Liver (tissue), 3 donors: ENCODE results near the gene GNG12.

Source experiments
- ATF3 ChIP-seq: IDR thresholded peaks from 2 replicates; pipeline ENCODE4 v1.6.1; 2016; ENCODE audit warnings: antibody characterized with exemption
- FOXA1 ChIP-seq: IDR thresholded peaks from 2 replicates; pipeline ENCODE4 v1.6.1; 2016; ENCODE audit warnings: antibody characterized with exemption
- HNF4G ChIP-seq: IDR thresholded peaks from 2 replicates; pipeline ENCODE4 v1.6.1; 2016; ENCODE audit warnings: antibody characterized with exemption
- TAF1 ChIP-seq: conservative IDR thresholded peaks from 2 replicates; pipeline ENCODE4 v1.6.1; 2016; ENCODE audit warnings: antibody characterized with exemption, mild to moderate bottlenecking
- TF ChIP-seq, protein P1 (sequence below): fragments of 150-350 bp; IDR thresholded peaks from 2 replicates; pipeline ENCODE4 v1.5.1; 2017; ENCODE audit warnings: improper control_type of control experiment, low read depth, low read length; ENCODE audit not compliant: missing input control
- donor health status: healthy.
- donor health status: healthy.

DNA sequence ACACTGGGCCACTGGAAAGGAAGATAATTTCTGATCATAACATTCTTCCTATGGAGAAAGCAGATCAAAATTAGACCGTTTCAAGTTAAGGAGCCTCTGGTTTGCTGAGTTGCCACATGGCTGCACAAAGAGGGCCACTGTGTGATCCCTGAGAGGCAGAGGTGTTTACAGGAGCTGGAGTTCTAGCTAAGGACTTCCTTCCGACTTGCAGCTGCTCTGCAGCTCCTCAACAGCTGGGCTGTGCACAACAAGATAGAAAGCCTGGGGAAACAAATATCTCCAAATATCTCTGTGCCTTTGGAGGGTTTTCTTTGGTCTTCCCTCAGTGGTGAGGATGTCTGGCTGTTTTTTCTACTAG is 121.4 kb downstream of the GNG12 start:
- TF ChIP-seq HNF4G (no peak), TAF1 (no peak), FOXA1 (no peak), ATF3 (no peak)
- TF ChIP-seq, protein P1, sequence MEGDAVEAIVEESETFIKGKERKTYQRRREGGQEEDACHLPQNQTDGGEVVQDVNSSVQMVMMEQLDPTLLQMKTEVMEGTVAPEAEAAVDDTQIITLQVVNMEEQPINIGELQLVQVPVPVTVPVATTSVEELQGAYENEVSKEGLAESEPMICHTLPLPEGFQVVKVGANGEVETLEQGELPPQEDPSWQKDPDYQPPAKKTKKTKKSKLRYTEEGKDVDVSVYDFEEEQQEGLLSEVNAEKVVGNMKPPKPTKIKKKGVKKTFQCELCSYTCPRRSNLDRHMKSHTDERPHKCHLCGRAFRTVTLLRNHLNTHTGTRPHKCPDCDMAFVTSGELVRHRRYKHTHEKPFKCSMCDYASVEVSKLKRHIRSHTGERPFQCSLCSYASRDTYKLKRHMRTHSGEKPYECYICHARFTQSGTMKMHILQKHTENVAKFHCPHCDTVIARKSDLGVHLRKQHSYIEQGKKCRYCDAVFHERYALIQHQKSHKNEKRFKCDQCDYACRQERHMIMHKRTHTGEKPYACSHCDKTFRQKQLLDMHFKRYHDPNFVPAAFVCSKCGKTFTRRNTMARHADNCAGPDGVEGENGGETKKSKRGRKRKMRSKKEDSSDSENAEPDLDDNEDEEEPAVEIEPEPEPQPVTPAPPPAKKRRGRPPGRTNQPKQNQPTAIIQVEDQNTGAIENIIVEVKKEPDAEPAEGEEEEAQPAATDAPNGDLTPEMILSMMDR = no peak
